Lower lobe of right lung (tissue), 2 donors: ENCODE results near the gene SND1. TPM values are rescaled to one million over a fixed set of nuclear protein-coding genes. Genes with fewer than 3 reads are reported as not detected.

Source experiments
- ATAC-seq, 2 donors: fragments of 200-7000 bp; cut with Tn5 transposase; one replicate each; pipeline ENCODE4 v1.9.1; 2020 to 2022; ENCODE audit warnings: mild to moderate bottlenecking in 2 of 2, moderate library complexity in 2 of 2
- DNase-seq: peaks from one replicate; pipeline ENCODE4 v3.0.0-alpha.2; 2020
- H3K27ac ChIP-seq: fragments of 200-600 bp; one replicate; pipeline ENCODE4 v1.8.0; 2022
- H3K27me3 ChIP-seq: fragments of 200-600 bp; one replicate; pipeline ENCODE4 v1.8.0; 2022; ENCODE audit warnings: low read depth
- H3K36me3 ChIP-seq: fragments of 200-600 bp; one replicate; pipeline ENCODE4 v1.8.0; 2022; ENCODE audit warnings: mild to moderate bottlenecking
- H3K4me1 ChIP-seq: fragments of 200-600 bp; one replicate; pipeline ENCODE4 v1.8.0; 2022
- H3K4me3 ChIP-seq: fragments of 200-600 bp; one replicate; pipeline ENCODE4 v1.8.0; 2022; ENCODE audit warnings: mild to moderate bottlenecking
- H3K9me3 ChIP-seq: fragments of 200-600 bp; one replicate; pipeline ENCODE4 v1.8.0; 2022
- intact Hi-C: fragments of 100-400 bp; cut with DNase I; formaldehyde crosslinking; loops from one replicate; pipeline ENCODE4 v1.11.0; 2022
- total RNA-seq: library from RNA; stranded (reverse); fragmentation: NEBNext Ultra II Directional; extraction: Animal tissue kit (Norgen Biotek cat#: 25700); gene quantifications from one replicate; pipeline ENCODE4 v1.2.1, GENCODE V29; 2021
- TF ChIP-seq, protein P1 (sequence below): fragments of 200-600 bp; IDR thresholded peaks from one replicate; pipeline ENCODE4 v1.8.0; 2022; ENCODE audit warnings: antibody characterized with exemption, mild to moderate bottlenecking
- donor health status: DM: no; HTN: yes; CAD: no; lungs with severe emphysema.

Gene SND1
- total RNA-seq, 1 donor from 2014 or later = 142 TPM

GRCh38 chr7:127872122-127872521, 220.1 kb downstream of the SND1 start:
- TF ChIP-seq, protein P1, sequence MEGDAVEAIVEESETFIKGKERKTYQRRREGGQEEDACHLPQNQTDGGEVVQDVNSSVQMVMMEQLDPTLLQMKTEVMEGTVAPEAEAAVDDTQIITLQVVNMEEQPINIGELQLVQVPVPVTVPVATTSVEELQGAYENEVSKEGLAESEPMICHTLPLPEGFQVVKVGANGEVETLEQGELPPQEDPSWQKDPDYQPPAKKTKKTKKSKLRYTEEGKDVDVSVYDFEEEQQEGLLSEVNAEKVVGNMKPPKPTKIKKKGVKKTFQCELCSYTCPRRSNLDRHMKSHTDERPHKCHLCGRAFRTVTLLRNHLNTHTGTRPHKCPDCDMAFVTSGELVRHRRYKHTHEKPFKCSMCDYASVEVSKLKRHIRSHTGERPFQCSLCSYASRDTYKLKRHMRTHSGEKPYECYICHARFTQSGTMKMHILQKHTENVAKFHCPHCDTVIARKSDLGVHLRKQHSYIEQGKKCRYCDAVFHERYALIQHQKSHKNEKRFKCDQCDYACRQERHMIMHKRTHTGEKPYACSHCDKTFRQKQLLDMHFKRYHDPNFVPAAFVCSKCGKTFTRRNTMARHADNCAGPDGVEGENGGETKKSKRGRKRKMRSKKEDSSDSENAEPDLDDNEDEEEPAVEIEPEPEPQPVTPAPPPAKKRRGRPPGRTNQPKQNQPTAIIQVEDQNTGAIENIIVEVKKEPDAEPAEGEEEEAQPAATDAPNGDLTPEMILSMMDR = no peak
- H3K27ac ChIP-seq = no peak overlapping the region
- no peaks in the 10 kb centered on the region for H3K9me3 ChIP-seq
- H3K4me1 ChIP-seq = peaks cover 5% of the 10 kb centered on the region
- intact Hi-C loops = no loop called here
- no peaks in the 10 kb centered on the region for H3K27me3 ChIP-seq
- no peaks in the 10 kb centered on the region for H3K36me3 ChIP-seq
- ATAC-seq (no peak), DNase-seq (no peak)
- no peak overlapping the region for H3K4me3 ChIP-seq

DNA sequence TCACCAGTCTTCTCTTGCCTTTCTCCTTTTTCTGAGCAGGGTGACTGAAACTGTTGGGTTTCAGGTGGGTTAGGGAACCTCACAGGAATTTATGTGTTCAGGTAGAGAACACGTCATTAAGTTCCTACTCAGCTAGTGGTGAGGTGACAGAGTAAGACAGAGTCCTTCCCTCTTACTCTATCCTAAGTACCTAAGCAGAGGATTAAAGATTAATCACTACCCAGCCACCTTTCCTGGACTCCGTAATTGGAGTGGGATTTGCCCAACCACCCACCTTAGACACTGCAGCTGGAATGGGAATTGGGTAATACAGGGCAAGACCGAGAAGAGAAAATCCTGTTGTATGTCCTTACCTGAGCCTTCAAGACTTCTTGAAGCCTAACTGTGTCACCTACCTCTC, 221.2 kb downstream of the SND1 start:
- TF ChIP-seq, protein P1 = no peak
- Histone ChIP-seq H3K36me3 (no peaks in the 10 kb centered on the region), H3K27me3 (no peaks in the 10 kb centered on the region), H3K9me3 (no peaks in the 10 kb centered on the region), H3K4me3 (no peak overlapping the region), H3K4me1 (peaks cover 5% of the 10 kb centered on the region), H3K27ac (no peak overlapping the region)
- DNase-seq = no peak
- peak; percentile 70 to 71 for ATAC-seq
- intact Hi-C loops = no loop called here

GRCh38 chr7:127873715-127874636, 222.0 kb downstream of the SND1 start:
- ATAC-seq (no peak), DNase-seq (no peak)
- intact Hi-C loops = no loop called here
- H3K27ac ChIP-seq = no peak overlapping the region
- TF ChIP-seq, protein P1 = no peak
- H3K4me1 ChIP-seq = peaks cover 5% of the 10 kb centered on the region
- H3K27me3 ChIP-seq = no peaks in the 10 kb centered on the region
- H3K4me3 ChIP-seq = no peak overlapping the region
- H3K36me3 ChIP-seq = no peaks in the 10 kb centered on the region
- no peaks in the 10 kb centered on the region for H3K9me3 ChIP-seq

GRCh38 chr7:127874951-127875608, 223.1 kb downstream of the SND1 start:
- H3K4me1 ChIP-seq = peaks cover 5% of the 10 kb centered on the region
- no peak overlapping the region for H3K4me3 ChIP-seq
- no peak overlapping the region for H3K27ac ChIP-seq
- no peaks in the 10 kb centered on the region for H3K36me3 ChIP-seq
- intact Hi-C loops = no loop called here
- DNase-seq (no peak), ATAC-seq (no peak)
- no peaks in the 10 kb centered on the region for H3K27me3 ChIP-seq
- TF ChIP-seq, protein P1 = no peak
- H3K9me3 ChIP-seq = no peaks in the 10 kb centered on the region

DNA sequence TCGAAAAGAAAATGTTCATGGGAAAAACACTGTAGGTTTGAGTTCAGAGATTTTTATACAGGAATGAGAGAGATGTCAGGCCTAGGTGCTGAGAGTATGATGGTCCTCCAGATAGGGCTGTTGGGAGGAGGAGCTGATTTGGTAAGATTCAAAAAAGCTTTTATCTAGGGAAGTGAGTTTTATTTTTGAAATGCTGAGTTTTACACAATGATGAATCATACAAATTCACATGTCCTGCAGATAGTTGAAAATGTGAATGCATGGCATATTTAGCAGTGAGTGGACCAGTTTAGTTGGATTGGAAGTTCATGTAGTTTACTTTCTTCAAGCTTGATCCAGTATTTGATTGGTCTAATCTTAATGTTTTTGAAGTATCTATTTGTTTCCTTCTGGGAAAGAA, 224.4 kb downstream of the SND1 start:
- TF ChIP-seq, protein P1 = no peak
- H3K27me3 ChIP-seq = no peaks in the 10 kb centered on the region
- DNase-seq (no peak), ATAC-seq (no peak)
- no peaks in the 10 kb centered on the region for H3K9me3 ChIP-seq
- H3K27ac ChIP-seq = no peak overlapping the region
- no peaks in the 10 kb centered on the region for H3K36me3 ChIP-seq
- intact Hi-C loops = no loop called here
- H3K4me1 ChIP-seq = peaks cover 5% of the 10 kb centered on the region
- no peak overlapping the region for H3K4me3 ChIP-seq
